HG03565 (cell line): ENCODE measurements around the gene RECQL5.
"Not testable (repeated sequence)": the region's sequence is repeated elsewhere in the genome, so short reads cannot be mapped to it uniquely, and the experiment has no call there.

Source experiments
- ATAC-seq: cut with Tn5 transposase; IDR thresholded peaks from one replicate; pipeline ENCODE4 v1.9.1; 2021; ENCODE audit warnings: mild to moderate bottlenecking, moderate library complexity; ENCODE audit not compliant: unreplicated experiment

RECQL5 gene

GRCh38 chr17:75595920-75596313, 71.0 kb downstream of the RECQL5 start:
- no peak for ATAC-seq

DNA sequence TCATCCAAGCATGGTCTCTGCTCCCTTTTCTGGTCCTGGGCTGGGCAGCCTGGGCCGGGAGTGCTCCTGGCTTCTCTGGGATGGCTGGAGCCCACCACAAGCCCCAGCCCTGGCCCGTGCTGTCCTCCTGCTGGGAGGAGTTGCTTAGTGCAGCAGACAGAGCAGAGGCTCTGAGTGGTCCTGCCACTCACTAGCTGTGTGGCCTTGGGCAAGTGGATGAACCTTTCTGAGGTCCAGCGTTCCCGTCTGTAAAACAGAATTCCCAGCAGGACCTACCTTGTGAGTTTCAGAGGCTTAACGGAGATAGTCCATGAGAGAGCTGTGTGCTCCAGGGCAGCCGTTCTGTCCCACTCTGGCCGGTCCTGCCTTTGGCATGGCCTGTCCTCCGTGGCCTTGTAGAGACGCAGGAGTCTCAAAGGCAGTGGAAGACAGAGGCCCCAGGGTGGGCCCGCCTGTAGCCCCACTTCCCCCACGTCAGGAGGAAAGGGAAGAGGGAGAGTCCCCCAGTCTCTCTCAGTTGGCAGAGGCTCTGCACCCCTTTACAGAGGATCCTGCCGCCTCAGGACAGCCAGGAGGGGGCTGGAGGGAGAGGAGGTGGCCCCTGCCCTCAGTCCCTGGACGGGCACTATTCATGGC, 71.6 kb downstream of the RECQL5 start:
- ATAC-seq: no peak

DNA sequence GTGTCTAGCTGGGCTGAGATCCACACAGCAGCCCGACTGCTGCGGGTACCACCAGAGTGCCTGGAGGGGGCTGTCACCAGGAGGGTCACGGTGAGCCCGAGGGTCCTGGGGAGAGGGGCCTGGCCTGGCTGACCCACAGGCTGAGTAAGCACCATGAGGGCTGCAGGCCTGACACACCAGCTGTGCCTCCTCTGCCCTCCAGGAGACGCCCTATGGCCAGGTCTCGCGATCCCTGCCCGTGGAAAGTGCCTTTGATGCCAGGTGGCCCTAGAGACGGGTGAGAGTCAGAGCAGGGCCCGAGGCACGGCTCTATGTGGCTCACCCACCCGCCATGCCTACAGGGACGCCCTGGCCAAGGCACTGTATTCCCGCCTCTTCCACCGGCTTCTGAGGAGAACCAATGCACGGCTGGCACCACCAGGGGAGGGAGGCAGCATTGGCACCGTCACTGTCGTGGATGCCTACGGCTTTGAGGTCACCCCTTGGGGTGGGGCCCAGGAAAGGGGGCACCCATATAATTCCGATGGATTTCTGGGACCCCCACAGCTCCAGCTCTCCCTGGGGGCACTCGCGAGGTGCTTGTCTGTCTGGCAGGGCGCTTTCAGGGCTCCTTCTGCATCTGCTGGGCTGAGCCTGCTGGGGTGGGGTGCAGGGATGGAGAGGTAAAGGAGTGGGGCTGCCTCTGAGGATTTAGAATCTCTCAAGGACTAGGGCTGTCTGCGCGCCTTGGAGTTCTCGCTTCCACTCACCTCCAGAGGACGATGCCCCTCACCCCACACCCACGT, 72.3 kb downstream of the RECQL5 start:
- no peak for ATAC-seq

GRCh38 chr17:75593430-75593829, 73.5 kb downstream of the RECQL5 start:
- ATAC-seq: not testable (repeated sequence)

DNA sequence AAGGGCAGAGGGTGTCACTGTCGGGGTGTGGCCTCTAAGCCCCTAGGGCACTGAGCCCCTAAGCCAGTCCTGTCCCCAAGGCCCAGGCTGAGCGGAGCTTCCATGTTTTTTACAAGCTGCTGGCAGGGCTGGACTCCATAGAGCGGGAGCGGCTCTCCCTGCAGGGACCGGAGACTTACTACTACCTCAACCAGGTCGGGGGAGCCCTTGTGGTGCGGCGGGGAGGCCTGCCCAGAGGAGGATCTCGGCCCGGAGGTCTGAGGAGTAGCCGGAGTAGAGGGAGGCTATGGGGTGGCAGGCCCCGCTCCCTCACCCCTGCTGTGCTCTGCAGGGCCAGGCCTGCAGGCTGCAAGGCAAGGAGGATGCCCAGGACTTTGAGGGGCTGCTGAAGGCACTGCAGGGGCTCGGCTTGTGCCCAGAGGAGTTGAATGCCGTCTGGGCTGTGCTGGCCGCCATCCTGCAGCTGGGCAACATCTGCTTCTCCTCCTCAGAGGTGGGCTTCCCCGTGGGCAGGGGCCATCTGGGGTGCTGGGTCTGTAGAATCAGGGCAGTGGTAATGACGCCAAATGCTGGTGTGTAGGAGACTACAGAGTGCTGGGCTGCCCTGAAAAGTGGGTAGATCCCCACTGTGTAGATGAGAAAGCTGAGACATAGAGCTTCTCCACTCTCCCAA, 74.5 kb downstream of the RECQL5 start:
- ATAC-seq: no peak

- no peak for ATAC-seq
Observed at GRCh38 chr17:75591722-75592302, 75.1 kb downstream of the RECQL5 start.

DNA sequence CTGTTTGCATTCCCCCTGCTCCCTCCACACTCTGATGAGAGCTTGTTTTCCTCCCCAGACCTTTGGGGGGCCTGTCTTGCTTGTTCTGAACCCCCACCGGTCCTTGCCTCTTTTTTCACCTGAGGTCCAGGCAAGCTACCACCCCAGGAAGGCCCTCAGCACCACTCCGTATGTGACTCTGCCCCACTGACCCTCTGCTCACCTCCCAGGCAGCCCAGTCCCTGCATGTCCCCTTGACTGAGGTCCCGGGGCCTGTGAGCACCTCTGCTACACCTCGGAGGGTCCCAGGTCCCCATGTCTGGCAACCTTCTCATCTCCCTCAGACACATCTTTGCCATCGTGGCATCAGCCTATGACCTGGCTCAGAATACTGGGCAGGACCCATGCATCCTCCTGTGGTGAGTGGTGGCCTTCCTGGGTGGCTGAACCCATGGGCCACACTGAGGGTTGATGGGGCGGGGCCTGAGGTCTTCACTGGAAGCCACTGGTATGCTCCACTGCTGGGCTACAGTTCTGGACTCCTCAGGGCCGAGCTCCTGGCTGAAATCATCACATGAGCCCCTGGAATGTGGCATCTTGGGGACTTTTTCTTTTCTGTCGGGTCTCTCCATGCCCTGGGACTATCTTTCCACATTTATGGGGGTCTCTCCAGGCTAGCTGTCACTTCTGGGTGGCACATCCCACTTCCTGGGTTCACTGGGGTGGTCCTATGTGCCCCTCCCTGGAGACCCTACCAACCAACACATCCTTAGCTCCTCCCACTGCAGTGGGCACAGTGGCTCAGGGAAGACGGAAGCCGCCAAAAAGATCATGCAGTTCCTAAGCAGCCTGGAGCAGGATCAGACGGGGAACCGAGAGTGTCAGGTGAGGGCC, 75.9 kb downstream of the RECQL5 start:
- ATAC-seq: no peak

GRCh38 chr17:75590314-75590761, 76.6 kb downstream of the RECQL5 start:
- ATAC-seq: no peak

DNA sequence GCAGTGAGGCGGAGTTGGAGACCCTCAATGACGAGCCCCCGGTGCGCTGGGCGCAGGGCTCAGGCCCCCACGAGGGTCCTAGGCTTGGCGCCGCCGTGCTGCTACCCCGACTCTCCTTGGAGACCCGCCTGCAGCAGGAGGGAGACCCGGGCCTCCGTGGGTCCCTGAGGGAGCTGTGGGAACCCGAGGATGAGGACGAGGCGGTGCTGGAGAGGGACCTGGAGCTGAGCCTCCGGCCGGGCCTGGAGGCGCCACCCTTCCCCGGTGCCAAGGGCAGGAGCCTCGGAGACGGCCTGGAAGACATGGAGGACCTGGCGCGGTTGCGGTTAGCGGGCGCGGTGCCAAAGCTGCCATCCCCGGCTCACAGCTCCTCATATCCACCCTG, 77.0 kb downstream of the RECQL5 start:
- ATAC-seq: no peak

- peak; percentile 76 for ATAC-seq
Observed at GRCh38 chr17:75589012-75589918, 77.7 kb downstream of the RECQL5 start.

GRCh38 chr17:75588596-75589011, 78.3 kb downstream of the RECQL5 start:
- ATAC-seq: no peak

DNA sequence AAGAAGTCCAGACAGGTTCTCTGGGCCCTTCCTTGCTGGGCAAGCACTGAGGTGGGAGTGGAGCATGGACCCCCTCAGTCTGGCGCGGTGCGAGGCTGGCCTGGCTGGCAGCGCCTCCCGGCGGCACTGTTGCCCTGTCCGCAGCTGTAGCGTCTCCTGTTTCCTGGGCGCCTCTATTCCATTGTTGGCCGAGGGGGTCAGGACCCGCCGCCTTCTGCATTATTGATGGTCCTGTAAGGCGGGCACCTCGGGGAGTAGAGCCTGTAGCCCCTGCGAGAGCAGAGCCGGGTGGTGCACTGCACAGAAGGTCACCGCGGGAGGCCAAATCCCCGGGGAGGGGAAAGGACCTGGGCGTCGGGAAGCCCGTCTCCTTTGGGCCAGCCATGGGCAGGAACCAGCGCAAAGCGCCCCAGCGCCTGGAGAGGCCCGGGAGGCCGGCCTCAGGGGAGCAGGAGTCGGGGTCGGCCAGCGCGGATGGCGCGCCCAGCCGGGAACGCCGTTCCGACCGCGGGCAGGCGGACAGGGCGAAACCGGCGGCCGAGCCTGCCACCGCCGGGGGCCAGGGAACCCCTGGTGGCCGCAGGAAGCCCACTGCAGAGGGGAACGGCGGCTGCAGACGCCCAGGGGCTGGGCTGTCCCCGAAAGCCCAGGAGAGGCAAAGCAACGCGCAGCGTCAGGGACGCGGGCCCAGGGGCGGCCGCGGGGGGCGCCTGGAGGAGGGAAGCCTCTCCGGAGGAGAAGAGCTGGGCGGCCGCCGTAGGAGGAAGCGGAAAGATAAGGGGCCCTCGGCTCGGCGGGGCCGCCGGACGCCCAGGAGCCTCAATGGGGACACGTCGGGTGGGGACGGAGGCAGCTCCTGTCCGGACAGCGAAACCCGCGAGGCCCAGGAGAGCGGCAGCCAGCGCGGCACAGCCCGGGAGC, 79.0 kb downstream of the RECQL5 start, which contains the start of gene MYO15B:
MYO15B (plus strand) TSS at position 126 of the 921 bp plus-strand sequence; CDS start at position 384, 258 bp downstream.
- no peak for ATAC-seq

DNA sequence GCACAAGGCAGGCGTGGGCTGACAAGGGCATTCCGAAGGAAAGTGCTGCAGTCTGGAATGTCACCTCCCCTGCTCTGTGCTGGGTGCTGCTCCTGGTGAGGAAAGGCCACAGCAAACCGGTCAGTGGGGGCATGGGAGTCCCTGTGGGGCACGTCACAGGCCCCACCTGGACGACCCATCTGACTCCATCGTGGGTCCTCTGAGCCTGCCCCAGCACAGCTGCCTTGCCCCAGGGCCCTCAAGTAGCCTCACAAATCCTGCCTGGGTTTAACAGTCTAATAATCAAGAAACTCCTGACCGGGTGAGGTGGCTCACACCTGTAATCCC, 82.1 kb downstream of the RECQL5 start:
- ATAC-seq: no peak

DNA sequence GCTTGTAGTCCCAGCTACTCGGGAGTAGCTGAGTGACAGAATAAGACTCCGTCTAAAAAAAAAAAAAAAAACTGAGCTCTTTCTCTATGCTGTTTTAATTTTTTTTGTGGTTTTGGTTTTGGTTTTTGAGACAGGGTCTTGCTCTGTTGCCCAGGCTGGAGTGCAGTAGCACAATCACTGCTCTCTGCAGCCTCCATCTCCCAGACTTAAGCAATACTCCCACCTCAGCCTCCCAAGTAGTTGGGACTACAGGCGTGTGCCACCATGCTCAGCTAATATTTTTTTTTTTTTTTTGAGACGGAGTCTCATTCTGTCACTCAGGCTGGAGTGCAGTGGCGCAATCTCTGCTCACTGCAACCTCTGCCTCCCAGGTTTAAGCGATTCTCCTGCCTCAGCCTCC, 83.8 kb downstream of the RECQL5 start:
- ATAC-seq: not testable (repeated sequence)

DNA sequence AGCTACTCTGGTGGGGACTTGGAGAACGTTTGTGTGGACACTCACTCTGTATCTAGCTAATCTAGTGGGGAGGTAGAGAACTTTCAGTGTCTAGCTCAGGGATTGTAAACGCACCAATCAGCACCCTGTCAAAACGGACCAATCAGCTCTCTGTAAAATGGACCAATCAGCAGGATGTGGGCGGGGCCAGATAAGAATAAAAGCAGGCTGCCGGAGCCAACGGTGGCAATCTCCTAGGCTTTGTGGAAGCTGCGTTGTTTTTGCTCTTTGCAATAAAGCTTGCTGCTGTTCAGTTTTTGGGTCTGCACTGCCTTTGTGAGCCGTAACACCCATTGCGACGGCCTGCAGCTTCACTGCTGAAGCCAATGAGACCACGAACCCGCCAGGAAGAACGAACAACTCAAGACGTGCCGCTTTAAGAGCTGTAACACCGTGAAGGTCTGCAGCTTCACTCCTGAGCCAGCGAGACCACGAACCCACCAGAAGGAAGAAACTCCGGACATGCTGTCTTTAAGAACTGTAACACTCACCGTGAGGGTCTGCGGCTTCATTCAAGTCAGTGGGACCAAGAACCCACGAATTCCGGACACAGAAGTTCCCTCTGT, 85.7 kb downstream of the RECQL5 start:
- ATAC-seq: not testable (repeated sequence)
